DND-41 (cell line): ENCODE measurements around the gene CYB561D2.

Source experiments
- EZH2 ChIP-seq: IDR thresholded peaks from 3 replicates; pipeline ENCODE4 v1.6.1; 2012; ENCODE audit warnings: borderline replicate concordance, low read depth, mild to moderate bottlenecking, moderate library complexity, low read length, inconsistent platforms; ENCODE audit not compliant: severe bottlenecking
- TF ChIP-seq, protein P1 (sequence below): IDR thresholded peaks from 2 replicates; pipeline ENCODE4 v1.5.1; 2012; ENCODE audit warnings: borderline replicate concordance, low read length, moderate library complexity, mild to moderate bottlenecking; ENCODE audit not compliant: poor library complexity, severe bottlenecking; ENCODE audit errors: extremely low read depth

DNA sequence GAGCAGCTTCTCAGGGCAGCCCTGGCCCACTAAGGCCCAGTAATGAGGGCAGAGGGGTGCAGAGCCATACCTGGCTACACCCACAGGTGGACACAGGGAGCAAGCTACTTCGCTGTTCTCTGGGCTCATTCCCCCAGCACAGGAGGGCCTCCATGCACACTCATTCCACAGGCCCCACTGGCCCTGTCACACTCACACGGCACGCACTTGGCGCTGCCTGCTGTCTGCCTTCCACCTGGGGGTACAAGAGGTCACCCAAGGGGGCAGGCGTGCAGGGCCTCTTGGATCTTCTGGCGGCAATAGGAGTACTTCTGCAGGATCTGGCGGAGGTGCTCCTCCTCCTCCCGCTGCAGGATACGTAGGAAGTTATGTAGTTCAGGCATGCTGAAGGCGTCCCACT lies 20.3 kb upstream of the CYB561D2 start:
- TF ChIP-seq, protein P1, sequence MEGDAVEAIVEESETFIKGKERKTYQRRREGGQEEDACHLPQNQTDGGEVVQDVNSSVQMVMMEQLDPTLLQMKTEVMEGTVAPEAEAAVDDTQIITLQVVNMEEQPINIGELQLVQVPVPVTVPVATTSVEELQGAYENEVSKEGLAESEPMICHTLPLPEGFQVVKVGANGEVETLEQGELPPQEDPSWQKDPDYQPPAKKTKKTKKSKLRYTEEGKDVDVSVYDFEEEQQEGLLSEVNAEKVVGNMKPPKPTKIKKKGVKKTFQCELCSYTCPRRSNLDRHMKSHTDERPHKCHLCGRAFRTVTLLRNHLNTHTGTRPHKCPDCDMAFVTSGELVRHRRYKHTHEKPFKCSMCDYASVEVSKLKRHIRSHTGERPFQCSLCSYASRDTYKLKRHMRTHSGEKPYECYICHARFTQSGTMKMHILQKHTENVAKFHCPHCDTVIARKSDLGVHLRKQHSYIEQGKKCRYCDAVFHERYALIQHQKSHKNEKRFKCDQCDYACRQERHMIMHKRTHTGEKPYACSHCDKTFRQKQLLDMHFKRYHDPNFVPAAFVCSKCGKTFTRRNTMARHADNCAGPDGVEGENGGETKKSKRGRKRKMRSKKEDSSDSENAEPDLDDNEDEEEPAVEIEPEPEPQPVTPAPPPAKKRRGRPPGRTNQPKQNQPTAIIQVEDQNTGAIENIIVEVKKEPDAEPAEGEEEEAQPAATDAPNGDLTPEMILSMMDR, result no peak
- TF ChIP-seq EZH2, result no peak
